ENCODE results near the gene GNAT3.

The GNAT3 gene

DNA sequence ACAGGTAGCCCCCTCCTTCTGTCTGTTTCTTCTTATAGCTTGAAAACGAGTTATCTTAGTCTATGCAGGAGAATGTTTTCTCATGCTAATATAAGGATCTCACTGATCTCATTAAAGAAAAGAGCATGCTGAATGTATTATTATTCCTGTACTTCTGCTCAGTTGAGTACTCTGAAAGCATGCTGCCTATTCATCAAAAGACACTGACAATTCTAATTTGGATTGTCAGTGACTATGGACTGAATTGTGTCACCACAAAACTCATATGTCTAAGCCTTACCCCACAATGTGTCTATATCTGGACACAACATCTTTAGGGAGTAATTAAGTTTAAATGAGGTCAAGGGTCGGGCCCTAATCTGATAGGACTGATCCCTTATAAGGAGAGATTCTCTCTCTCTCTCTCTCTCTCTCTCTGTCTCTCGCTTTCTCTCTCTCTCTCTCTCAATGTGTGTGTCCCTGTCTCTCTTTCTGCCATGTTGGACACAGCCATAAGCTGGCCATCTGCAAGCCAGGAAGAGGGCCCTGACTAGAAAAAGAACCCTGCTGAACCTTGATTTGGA, 98.4 kb downstream of the GNAT3 start:
- ChIA-PET POLR2A (no interaction called here), CTCF (interaction anchor here (0.6 to 1.0 kb wide), 3 partner anchors 13 to 323 kb away, joined by 3 read pairs; no protein-coding TSS in a partner anchor)
- Histone ChIP-seq H3K27ac (ENCODE audit: extremely low read depth, low read depth, low read length) (no peak overlapping the region), H3K4me3 (ENCODE audit: low read depth, low read length) (no peak overlapping the region), H3K4me1 (ENCODE audit: control insufficient read depth, insufficient read depth, low read length) (no peaks in the 10 kb centered on the region), H3K36me3 (ENCODE audit: control insufficient read depth in 2 of 2, insufficient read depth in 1 of 2, low read length in 2 of 2) (no peaks in the 10 kb centered on the region), H3K9me3 (ENCODE audit: control insufficient read depth, insufficient read depth, low read depth, low read length) (no peaks in the 10 kb centered on the region)
- no peak for TF ChIP-seq ZNF169 (tag by site-specific recombination; IDR thresholded peaks at IDR 0.05)
- peak; percentile 91 for TF ChIP-seq ZNF596 (tag by site-specific recombination; IDR thresholded peaks at IDR 0.05)

DNA sequence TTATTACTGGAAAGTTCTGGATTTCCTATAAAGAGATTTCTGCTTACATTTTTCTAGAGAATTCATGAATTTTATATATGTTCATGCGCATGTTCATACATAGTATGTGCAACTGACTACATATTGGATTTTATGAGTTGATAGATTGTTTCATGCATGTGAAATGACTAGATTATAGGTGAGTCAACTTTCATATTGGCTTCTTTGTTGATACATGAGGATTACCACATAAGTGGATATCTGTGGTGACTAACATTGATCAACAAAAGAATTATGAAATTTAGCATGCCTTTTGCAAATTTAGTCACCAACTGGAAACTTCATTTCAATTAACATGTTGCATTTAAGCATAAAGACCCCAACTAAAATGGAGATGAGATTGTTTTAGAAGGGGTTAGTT, 99.0 kb downstream of the GNAT3 start:
- CTCF ChIA-PET = interaction anchor here (0.5 to 1.0 kb wide), 4 partner anchors 14 to 324 kb away, joined by 3 read pairs; no protein-coding TSS in a partner anchor
- TF ChIP-seq ZNF19 (tag by site-specific recombination; IDR thresholded peaks at IDR 0.05; ENCODE audit: low read depth) (no peak), ZNF121 (tag by site-specific recombination; IDR thresholded peaks at IDR 0.05) (no peak), ZNF76 (tag by site-specific recombination; IDR thresholded peaks at IDR 0.05; ENCODE audit: borderline replicate concordance, low read depth) (no peak), ZNF391 (tag by site-specific recombination; IDR thresholded peaks at IDR 0.05; ENCODE audit: borderline replicate concordance, low read depth) (no peak), ZNF510 (tag by site-specific recombination; IDR thresholded peaks at IDR 0.05; ENCODE audit: insufficient replicate concordance) (no peak), ZFP69B (tag by site-specific recombination; IDR thresholded peaks at IDR 0.05) (no peak), KLF10 (tag by site-specific recombination; IDR thresholded peaks at IDR 0.05) (no peak), ZNF335 (tag by site-specific recombination; conservative IDR thresholded peaks at IDR 0.05) (no peak), ZNF214 (tag by site-specific recombination; IDR thresholded peaks at IDR 0.05; ENCODE audit: borderline replicate concordance) (no peak), ZNF596 (tag by site-specific recombination; IDR thresholded peaks at IDR 0.05) (no peak)
- TF ChIP-seq, protein P1, sequence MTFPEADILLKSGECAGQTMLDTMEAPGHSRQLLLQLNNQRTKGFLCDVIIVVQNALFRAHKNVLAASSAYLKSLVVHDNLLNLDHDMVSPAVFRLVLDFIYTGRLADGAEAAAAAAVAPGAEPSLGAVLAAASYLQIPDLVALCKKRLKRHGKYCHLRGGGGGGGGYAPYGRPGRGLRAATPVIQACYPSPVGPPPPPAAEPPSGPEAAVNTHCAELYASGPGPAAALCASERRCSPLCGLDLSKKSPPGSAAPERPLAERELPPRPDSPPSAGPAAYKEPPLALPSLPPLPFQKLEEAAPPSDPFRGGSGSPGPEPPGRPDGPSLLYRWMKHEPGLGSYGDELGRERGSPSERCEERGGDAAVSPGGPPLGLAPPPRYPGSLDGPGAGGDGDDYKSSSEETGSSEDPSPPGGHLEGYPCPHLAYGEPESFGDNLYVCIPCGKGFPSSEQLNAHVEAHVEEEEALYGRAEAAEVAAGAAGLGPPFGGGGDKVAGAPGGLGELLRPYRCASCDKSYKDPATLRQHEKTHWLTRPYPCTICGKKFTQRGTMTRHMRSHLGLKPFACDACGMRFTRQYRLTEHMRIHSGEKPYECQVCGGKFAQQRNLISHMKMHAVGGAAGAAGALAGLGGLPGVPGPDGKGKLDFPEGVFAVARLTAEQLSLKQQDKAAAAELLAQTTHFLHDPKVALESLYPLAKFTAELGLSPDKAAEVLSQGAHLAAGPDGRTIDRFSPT (tag by site-specific recombination; IDR thresholded peaks at IDR 0.05) = no peak
- TF ChIP-seq, protein P2, sequence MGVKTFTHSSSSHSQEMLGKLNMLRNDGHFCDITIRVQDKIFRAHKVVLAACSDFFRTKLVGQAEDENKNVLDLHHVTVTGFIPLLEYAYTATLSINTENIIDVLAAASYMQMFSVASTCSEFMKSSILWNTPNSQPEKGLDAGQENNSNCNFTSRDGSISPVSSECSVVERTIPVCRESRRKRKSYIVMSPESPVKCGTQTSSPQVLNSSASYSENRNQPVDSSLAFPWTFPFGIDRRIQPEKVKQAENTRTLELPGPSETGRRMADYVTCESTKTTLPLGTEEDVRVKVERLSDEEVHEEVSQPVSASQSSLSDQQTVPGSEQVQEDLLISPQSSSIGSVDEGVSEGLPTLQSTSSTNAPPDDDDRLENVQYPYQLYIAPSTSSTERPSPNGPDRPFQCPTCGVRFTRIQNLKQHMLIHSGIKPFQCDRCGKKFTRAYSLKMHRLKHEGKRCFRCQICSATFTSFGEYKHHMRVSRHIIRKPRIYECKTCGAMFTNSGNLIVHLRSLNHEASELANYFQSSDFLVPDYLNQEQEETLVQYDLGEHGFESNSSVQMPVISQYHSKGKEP (tag by site-specific recombination; IDR thresholded peaks at IDR 0.05) = no peak
- TF ChIP-seq, protein P3, sequence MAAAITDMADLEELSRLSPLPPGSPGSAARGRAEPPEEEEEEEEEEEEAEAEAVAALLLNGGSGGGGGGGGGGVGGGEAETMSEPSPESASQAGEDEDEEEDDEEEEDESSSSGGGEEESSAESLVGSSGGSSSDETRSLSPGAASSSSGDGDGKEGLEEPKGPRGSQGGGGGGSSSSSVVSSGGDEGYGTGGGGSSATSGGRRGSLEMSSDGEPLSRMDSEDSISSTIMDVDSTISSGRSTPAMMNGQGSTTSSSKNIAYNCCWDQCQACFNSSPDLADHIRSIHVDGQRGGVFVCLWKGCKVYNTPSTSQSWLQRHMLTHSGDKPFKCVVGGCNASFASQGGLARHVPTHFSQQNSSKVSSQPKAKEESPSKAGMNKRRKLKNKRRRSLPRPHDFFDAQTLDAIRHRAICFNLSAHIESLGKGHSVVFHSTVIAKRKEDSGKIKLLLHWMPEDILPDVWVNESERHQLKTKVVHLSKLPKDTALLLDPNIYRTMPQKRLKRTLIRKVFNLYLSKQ (tag by site-specific recombination; IDR thresholded peaks at IDR 0.05; ENCODE audit: borderline replicate concordance) = no peak
- Histone ChIP-seq H3K4me1 (ENCODE audit: control insufficient read depth, insufficient read depth, low read length) (no peaks in the 10 kb centered on the region), H3K4me3 (ENCODE audit: low read depth, low read length) (no peak overlapping the region), H3K27ac (ENCODE audit: extremely low read depth, low read depth, low read length) (no peak overlapping the region), H3K36me3 (ENCODE audit: control insufficient read depth in 2 of 2, insufficient read depth in 1 of 2, low read length in 2 of 2) (no peaks in the 10 kb centered on the region), H3K9me3 (ENCODE audit: control insufficient read depth, insufficient read depth, low read depth, low read length) (no peaks in the 10 kb centered on the region)
- POLR2A ChIA-PET = no interaction called here

DNA sequence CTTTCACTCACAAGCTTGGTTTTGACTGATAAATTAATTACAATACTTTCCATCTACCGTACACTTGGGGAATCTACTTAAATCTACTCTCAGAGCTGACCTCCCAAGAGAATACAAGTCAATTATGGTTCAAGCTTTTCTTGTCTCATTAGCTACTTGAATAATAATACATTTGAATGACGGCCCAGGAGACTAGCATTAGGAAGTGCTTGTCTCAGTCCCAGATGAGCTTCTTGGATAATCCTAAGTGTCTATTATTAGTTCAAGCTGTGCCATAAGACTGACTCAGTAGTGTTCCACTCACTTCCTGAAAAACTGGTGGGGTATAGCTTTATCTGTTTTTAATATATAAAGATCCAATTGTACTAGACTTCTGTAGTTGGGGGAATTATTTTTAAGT, 100.2 kb downstream of the GNAT3 start:
- POLR2A ChIA-PET = no interaction called here
- H3K36me3 ChIP-seq (ENCODE audit: control insufficient read depth in 2 of 2, insufficient read depth in 1 of 2, low read length in 2 of 2) = no peaks in the 10 kb centered on the region
- no peaks in the 10 kb centered on the region for H3K9me3 ChIP-seq (ENCODE audit: control insufficient read depth, insufficient read depth, low read depth, low read length)
- H3K27ac ChIP-seq (ENCODE audit: extremely low read depth, low read depth, low read length) = no peak overlapping the region
- no peak overlapping the region for H3K4me3 ChIP-seq (ENCODE audit: low read depth, low read length)
- TF ChIP-seq ZNF433 (tag by site-specific recombination; IDR thresholded peaks at IDR 0.05; ENCODE audit: low read depth) (no peak), ZNF169 (tag by site-specific recombination; IDR thresholded peaks at IDR 0.05) (no peak), ZNF701 (tag by site-specific recombination; IDR thresholded peaks at IDR 0.05) (no peak), ZSCAN30 (tag by site-specific recombination; IDR thresholded peaks at IDR 0.05) (no peak)
- CTCF ChIA-PET = interaction anchor here (0.7 to 1.8 kb wide), 3 partner anchors 17 to 462 kb away, joined by 3 to 8 read pairs (median 7); no protein-coding TSS in a partner anchor
- H3K4me1 ChIP-seq (ENCODE audit: control insufficient read depth, insufficient read depth, low read length) = no peaks in the 10 kb centered on the region
